Lower leg skin (tissue), 4 donors: ENCODE measurements around the gene DENND1A. TPM values are rescaled to one million over a fixed set of nuclear protein-coding genes. Genes with fewer than 3 reads are reported as not detected.

Experiments
- DNase-seq, 2 donors: peaks; one replicate each; pipeline ENCODE4 v3.0.0-alpha.2; 2019; ENCODE audit warnings: low spot score in 2 of 2
- H3K4me3 ChIP-seq: fragments of 200-600 bp; sonication (generic); 2 replicates; pipeline ENCODE4 v1.5.1; 2017; ENCODE audit warnings: mild to moderate bottlenecking, low read depth; ENCODE audit not compliant: poor library complexity, severe bottlenecking
- POLR2A ChIP-seq, 2 donors: fragments of 450-650 bp; IDR thresholded peaks; one replicate each; pipeline ENCODE4 v1.6.1; 2016 to 2017; ENCODE audit warnings: antibody characterized with exemption in 2 of 2, mild to moderate bottlenecking in 1 of 2, moderate library complexity in 1 of 2
- WGBS, 2 donors: methylation state at CpG; one replicate each; pipeline ENCODE4 v1.1.5; 2018; 5-methylcytosine and 5-hydroxymethylcytosine counted together
- intact Hi-C: fragments of 100-400 bp; cut with DNase I; formaldehyde crosslinking; loops from one replicate; pipeline ENCODE4 v1.15.0; 2023; ENCODE audit warnings: low total_unique reads
- total RNA-seq, 4 donors: library from RNA; depleted of rRNA; stranded (reverse); fragments of >200 nt; gene quantifications; one replicate each; pipeline ENCODE4 v1.1.0, GENCODE V29; 2016
- TF ChIP-seq, protein P1 (sequence below), 3 donors: fragments of 450-650 bp; IDR thresholded peaks; one replicate each; pipeline ENCODE4 v1.5.1; 2016; ENCODE audit warnings: antibody characterized with exemption in 3 of 3, mild to moderate bottlenecking in 3 of 3, moderate library complexity in 2 of 3

DENND1A gene
- total RNA-seq, 4 donors from 2014 or later = 6.5 to 16.3 (median 12.3) TPM

DNA sequence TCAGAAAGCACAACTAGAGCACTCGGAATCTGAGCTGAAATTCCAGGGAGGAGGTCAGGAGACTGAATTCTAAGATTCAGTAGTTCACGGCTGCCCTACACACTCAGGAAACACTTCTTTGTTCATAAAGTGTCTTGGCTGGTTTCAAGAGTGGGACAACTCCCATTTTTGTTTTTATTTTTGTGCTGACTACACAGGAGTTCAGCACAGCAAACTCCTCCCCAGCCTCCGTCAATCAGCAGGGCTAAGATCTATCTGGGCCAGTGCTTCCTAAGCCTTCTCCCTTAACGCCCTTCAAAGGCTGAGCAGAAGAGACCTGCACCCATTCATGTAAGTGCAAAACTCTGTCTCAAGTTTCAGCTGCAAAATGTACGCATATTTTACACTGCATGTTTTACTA is 323.8 kb downstream of the DENND1A start:
- WGBS, 2 donors = 93 to 97% methylated on average over 5 of the region's 5 CpGs
- H3K4me3 ChIP-seq = no peak overlapping the region
- intact Hi-C loops = no loop called here
- no peak for DNase-seq
- no peak for TF ChIP-seq POLR2A (IDR thresholded peaks at IDR 0.05)
- TF ChIP-seq, protein P1, sequence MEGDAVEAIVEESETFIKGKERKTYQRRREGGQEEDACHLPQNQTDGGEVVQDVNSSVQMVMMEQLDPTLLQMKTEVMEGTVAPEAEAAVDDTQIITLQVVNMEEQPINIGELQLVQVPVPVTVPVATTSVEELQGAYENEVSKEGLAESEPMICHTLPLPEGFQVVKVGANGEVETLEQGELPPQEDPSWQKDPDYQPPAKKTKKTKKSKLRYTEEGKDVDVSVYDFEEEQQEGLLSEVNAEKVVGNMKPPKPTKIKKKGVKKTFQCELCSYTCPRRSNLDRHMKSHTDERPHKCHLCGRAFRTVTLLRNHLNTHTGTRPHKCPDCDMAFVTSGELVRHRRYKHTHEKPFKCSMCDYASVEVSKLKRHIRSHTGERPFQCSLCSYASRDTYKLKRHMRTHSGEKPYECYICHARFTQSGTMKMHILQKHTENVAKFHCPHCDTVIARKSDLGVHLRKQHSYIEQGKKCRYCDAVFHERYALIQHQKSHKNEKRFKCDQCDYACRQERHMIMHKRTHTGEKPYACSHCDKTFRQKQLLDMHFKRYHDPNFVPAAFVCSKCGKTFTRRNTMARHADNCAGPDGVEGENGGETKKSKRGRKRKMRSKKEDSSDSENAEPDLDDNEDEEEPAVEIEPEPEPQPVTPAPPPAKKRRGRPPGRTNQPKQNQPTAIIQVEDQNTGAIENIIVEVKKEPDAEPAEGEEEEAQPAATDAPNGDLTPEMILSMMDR (IDR thresholded peaks at IDR 0.05) = no peak

DNA sequence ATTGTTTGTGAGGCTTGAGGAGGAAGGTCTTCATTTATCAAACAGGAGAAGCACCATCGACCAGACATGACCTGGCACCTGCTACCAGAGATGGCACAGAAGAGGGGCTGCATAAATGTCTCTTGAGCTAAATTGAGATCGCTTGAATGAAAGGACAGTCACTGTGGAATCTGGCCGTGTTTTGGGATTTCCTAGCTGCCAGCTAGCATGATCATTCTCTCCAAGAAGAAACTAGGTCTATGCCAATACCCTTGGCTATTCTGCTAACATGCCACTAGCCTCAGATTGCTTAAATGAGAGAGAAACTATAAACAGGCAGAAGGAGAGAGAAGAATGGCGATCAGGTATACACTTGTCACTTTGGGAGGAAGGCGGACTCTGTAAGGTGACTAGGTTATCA is 324.6 kb downstream of the DENND1A start:
- WGBS, 2 donors = 85 to 87% methylated on average over 5 of the region's 5 CpGs
- DNase-seq = no peak
- TF ChIP-seq, protein P1 (IDR thresholded peaks at IDR 0.05) = no peak
- no peak for TF ChIP-seq POLR2A (IDR thresholded peaks at IDR 0.05)
- no peak overlapping the region for H3K4me3 ChIP-seq
- intact Hi-C loops = no loop called here

DNA sequence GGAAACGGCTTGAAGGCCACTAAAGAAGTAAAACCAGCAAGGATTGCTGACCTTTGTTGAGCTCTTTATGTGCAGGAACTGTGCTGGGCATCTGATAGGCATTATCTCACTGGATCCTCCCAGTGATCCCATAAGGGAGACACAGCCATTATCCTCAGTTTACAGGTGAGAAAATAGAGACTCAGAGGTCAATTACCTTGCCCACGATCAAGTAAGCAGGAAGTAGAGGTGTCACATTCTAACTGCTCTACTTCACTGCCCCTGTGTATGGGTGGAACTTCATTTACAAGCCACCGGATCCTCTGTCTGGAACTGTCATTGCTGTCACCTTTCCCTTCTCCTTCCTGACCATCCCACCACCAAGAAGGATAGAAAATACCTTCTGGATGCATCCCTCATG is 325.1 kb downstream of the DENND1A start:
- intact Hi-C loops = no loop called here
- WGBS, 2 donors = 90 to 96% methylated on average over 3 of the region's 3 CpGs

DNA sequence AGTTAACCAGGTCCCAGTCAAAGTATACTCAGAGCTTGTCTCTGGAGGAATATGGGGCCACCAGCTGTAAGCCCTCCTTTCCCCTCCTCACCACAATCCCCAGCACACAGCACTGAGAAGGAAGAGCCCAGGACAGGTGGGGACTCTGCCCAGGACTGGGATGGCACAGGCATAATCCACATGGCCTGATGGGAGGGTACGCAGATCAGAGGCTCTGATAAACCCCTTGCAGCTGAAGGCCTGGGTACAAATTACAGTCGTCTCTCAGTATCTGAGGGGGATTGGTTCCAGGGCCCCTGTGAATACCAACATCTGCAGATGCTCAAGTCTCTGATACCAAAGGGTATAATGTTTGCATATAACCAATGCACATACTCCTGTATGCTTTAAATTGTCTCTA is 328.1 kb downstream of the DENND1A start:
- WGBS, 2 donors = 94 to 97% methylated on average over 2 of the region's 2 CpGs
- no peak overlapping the region for H3K4me3 ChIP-seq
- DNase-seq = no peak
- intact Hi-C loops = no loop called here
- TF ChIP-seq, protein P1 (IDR thresholded peaks at IDR 0.05) = no peak
- no peak for TF ChIP-seq POLR2A (IDR thresholded peaks at IDR 0.05)

More for the DNA sequence above, 325.1 kb downstream of the DENND1A start:
- no peak for DNase-seq
- no peak overlapping the region for H3K4me3 ChIP-seq
- TF ChIP-seq POLR2A (IDR thresholded peaks at IDR 0.05) = no peak
- TF ChIP-seq, protein P1 (IDR thresholded peaks at IDR 0.05) = no peak

DNA sequence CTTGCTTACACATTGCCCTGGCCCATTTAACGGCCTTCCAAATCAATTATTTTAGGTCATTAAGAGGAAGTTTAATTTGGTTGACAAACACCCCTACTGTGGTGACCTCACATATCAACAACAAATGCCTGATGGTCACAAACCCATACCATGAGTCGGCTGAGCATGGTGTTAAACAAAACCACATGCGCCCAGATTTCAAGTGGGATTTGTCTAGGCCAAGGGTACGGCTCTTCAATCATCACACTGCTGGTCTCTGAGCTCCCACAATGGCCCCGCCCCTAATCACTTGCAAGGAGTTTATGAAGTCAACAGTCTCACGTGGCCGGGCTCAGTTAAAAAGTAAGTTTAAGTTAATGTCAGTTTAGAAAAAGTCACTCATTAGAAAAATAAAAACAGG is 330.1 kb downstream of the DENND1A start:
- WGBS, 2 donors = 85 to 92% methylated on average over 7 of the region's 7 CpGs
- TF ChIP-seq POLR2A (IDR thresholded peaks at IDR 0.05) = no peak
- TF ChIP-seq, protein P1 (IDR thresholded peaks at IDR 0.05) = no peak
- no peak overlapping the region for H3K4me3 ChIP-seq
- intact Hi-C loops = no loop called here
- DNase-seq = no peak

DNA sequence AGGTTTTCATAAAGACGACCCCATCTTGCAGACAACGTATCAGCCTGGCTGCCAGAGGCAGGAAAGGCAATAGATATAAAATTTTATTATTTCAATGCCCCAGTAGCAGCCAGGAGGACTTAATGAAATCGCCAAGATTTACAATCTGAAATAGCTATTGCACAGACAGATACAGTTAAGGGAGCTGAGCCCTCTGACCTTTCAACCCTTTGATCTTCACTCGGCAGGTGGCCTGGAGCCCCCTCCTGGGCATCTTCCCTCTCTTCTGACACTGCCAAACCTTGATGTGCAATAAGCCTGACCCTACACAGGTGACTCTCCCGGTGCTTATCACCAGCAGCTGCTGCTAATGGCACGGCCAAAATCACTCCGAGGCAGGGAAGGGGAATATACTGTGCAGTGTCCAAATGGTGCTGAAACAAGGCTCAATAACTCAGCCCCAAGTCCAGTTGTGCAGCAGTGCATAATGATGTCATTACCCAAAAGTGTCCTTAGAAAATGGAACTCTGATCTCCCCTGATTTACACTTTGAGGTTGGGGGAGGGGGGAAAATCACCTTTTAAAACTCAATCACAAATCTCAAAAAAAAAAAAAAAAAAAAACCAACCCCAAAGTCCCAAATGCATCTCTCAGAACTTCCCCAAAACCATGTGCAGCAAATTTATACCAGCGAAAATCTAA is 331.9 kb downstream of the DENND1A start:
- H3K4me3 ChIP-seq = no peak overlapping the region
- TF ChIP-seq, protein P1 (IDR thresholded peaks at IDR 0.05) = no peak
- no peak for DNase-seq
- 84 to 88% methylated on average over 8 of the region's 8 CpGs for WGBS, 2 donors
- intact Hi-C loops = no loop called here
